ENCODE results near the gene ZNF836.

DNA sequence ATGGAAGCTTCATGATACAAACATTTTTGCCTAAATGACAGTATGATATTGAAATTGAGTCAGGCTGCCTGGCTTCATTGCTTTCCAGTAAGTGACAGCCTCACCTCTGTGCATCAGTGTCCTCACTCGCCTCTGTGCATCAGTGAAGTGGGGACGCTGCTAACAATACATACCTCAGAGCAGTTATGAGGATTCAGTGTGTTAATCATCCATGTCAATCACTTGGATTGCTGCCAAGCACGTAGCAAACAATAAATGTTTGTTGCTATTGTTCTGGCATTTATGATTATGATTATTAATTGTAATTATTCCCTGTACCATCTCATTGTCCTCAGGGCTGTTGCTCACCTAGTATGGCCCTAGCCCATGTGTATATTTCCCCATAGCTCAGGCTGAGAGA is 27.3 kb upstream of the ZNF836 start:
- TF ChIP-seq, protein P1, sequence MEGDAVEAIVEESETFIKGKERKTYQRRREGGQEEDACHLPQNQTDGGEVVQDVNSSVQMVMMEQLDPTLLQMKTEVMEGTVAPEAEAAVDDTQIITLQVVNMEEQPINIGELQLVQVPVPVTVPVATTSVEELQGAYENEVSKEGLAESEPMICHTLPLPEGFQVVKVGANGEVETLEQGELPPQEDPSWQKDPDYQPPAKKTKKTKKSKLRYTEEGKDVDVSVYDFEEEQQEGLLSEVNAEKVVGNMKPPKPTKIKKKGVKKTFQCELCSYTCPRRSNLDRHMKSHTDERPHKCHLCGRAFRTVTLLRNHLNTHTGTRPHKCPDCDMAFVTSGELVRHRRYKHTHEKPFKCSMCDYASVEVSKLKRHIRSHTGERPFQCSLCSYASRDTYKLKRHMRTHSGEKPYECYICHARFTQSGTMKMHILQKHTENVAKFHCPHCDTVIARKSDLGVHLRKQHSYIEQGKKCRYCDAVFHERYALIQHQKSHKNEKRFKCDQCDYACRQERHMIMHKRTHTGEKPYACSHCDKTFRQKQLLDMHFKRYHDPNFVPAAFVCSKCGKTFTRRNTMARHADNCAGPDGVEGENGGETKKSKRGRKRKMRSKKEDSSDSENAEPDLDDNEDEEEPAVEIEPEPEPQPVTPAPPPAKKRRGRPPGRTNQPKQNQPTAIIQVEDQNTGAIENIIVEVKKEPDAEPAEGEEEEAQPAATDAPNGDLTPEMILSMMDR (IDR thresholded peaks at IDR 0.05), result no peak
- TF ChIP-seq POLR2A (IDR thresholded peaks at IDR 0.05), result no peak
